NCI-H748 (cell line): ENCODE results near the gene GPR152.
"Not testable (repeated sequence)": the region's sequence is repeated elsewhere in the genome, so short reads cannot be mapped to it uniquely, and the experiment has no call there.

ENCODE experiments used
- DNase-seq: peaks from one replicate; lab custom pipeline; 2025; ENCODE audit not compliant: unreplicated experiment; lab: John Stamatoyannopoulos, UW

Gene GPR152

DNA sequence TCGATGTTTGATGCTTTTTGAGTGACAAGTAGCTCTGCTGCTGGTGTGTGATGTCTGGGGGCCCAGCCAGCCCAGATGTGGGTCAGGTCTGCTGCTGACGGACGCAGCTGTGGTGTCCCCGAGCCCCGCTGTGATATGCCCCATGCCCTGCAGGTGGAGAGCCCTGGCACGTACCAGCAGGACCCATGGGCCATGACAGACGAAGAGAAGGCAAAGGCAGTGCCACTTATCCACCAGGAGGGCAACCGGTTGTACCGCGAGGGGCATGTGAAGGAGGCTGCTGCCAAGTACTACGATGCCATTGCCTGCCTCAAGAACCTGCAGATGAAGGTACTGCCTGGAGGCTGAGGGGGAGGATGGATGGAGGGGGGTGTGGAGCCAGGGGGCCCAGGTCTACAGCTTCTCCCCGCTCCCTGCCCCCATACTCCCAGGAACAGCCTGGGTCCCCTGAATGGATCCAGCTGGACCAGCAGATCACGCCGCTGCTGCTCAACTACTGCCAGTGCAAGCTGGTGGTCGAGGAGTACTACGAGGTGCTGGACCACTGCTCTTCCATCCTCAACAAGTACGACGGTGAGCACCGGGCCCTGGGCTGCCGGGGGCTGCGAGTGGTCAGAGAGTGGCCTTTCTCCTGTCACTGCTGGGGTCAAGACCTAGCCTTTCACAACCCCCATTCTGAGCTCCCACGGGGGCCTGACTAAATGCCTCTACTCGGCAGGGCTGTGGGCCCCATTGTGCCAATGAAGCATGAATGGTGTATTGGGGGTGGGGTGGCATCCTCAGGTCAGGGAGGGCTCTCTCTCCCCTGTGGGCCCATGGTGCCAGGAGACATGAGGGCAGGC is 37.6 kb upstream of the GPR152 start:
- DNase-seq: no peak

DNA sequence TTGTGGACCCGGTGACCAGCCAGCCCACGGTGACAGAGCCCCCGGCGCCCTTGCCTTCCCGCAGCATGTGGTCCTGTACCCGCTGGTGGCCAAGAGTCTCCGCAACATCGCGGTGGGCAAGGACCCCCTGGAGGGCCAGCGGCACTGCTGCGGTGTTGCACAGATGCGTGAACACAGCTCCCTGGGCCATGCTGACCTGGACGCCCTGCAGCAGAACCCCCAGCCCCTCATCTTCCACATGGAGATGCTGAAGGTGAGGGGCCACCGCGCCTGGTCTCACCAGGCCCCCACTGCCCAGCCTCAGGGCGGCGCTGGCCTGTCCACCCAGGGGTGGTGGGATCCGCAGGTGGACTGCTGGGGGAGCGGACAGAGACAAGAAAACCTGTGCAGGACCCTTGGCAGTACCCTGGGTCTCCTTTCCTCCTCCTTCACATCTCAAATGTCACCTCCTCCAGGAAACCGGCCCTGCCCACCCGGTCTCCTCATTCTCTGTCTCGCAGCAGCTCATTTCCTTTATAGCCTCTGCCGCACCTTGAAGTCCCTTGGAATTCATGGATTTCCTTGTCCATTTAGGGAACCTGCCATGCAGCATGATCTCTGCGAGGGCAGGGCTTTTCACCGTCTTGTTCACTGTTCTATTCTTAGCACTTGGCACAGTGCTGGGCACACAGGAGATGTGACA is 36.8 kb upstream of the GPR152 start:
- no peak for DNase-seq

DNA sequence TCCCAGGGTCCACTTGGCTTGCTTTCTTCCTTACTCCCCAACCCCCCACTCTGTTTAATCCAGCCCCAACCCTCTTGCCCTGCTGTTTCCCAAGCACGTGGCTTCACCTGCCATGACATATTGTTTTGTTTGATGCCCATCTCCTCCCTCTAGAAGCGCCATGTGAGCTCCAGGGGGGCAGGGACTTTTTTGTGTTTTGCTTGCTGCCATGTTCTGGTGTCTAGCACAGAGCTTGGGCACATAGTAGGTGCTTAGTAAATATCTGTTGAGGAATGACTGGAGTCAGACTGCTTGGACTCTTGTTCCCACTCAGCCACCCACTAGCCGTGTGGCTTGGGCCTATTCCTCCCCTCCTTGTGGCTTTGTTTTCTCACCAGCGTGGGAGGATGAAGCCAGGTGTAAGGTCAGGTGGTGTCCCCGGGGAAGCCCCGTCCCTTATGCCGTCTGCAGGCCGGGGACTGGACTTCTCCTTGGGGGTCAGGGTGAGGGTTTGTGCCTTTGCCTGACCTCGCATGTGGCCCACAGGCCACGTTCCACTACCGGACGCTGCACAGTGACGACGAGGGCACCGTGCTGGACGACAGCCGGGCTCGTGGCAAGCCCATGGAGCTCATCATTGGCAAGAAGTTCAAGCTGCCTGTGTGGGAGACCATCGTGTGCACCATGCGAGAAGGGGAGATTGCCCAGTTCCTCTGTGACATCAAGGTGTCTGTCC is 34.1 kb upstream of the GPR152 start:
- no peak for DNase-seq

DNA sequence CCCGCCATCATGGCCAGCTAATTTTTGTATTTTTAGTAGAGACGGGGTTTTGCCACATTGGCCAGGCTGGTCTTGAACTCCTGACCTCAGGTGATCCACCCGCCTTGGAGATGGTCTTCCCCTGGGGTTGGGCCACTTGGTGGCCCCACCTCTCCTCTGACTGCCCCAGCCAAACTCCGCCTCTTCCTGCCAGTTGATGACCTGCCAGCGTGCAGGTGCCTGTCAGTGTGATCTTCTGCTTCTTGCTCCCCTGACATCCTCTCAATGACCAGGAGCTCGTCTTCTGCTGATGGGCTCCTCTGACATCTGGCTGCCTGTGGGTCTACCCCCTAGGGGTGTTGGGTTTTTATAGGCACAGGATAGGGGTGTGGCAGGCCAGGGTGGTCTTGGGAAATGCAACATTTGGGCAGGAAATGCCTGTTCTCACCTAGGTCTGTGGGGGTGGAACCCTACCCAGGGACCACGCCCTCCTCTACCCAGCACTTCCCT is 33.4 kb upstream of the GPR152 start:
- peak; percentile 16 for DNase-seq

DNA sequence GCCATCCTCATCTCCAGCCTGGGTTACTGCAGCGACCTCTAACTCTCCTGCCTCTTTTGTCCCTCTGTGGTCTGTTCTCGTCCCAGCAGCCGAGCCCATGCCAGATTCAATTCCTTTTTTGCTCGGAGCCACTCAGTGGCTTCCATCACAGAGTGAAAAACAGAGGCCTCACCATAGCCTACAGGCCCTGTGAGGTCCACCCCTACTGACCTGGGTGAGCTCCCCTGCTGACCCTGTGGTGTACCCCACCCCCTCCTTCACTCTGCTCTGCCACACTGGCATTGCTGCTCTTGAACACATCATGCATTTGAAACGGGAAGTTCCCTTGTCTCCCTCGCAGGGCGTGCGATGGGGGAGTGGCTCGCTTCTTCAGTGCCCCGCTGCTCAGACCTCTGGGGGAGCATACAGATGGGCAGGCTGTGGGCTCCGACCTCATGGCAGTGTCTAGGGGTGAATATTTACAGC is 32.4 kb upstream of the GPR152 start:
- DNase-seq: no peak

DNA sequence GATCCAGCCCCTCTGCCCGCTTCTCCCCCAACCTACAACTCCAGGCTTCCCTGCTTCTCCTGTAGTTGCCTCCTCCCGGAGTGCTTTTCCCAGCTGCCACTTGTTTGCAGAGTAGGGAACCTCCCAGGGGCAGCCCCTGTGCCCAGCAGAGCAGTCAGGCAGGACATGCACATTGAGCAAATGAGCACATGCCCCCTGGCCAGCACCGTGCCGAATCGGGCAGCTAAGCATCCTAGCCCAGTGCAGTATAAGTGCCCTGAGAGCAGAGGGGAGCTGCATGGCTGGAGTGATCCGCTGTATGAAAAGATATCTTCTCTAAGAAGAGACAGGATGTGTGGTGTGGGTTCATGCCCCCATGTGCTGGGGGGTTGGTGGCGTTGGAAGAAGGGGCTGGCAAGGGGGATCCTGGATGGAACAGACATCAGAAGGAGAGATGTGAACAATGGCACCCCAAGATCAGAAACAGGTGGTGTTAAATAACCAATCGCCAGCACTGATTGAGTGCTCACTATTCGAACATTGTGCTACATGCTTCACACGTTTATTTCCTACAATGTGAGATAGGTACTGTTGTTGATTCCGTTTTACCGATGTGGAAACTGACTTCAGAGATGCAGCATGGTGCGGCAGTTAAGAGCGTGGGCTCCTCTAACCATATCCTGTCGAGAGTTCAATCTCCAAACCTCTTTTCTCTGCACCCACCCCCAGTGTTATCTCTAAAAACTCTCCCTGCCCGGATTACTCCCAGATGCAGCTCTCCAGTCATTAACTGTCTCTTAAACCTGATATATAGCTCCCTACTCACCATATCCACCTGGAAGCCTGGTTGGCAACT is 31.5 kb upstream of the GPR152 start:
- peak; percentile 30 for DNase-seq

DNA sequence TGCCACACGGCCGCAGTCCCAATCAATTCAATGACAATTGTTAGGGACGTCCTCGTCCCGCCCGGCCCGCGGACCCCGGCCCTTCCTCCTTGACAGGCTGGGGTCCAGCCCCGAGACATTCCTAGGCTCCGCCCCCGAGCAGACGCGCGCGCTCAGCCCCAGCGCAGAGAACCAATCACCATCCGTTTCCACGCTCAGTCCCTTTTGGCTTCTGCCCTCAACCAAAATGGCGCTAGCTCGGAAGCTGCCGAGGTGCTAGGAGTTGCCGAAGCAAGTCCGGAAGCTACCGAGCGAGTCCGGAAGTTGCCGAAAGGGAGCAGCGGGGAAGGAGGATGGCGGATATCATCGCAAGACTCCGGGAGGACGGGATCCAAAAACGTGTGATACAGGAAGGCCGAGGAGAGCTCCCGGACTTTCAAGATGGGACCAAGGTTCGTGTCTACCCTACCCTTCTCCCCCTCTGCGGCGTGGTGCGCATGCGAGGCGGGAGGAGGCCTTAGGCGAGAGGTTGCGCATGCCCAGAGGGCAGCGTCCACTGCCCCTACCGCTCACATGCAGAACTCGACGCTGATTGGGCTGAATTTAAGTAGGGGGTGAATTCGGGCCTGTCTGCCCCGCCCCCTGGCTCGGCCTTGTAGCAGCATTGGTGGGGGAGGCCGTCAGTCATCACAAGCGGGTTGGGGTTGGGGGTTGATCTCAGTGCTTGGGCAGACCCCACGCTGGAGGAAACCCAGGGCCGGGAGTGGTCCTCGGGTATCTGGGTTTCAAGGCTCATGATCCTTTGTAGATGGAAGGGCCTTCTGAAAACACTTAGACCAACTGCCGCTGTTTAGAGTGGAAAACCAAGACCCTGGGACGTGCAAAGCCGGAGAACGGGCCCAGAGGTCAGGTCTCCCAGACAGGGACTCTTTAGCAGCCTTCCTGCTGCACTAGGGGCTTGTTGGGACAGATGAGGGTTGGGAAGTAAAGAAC is 30.6 kb upstream of the GPR152 start, which contains the start of gene AIP:
Gene AIP (plus strand): TSS at position 200 of the 972 bp plus-strand sequence. CDS start 133 bp downstream, at position 333.
- DNase-seq: peak; percentile 99

DNA sequence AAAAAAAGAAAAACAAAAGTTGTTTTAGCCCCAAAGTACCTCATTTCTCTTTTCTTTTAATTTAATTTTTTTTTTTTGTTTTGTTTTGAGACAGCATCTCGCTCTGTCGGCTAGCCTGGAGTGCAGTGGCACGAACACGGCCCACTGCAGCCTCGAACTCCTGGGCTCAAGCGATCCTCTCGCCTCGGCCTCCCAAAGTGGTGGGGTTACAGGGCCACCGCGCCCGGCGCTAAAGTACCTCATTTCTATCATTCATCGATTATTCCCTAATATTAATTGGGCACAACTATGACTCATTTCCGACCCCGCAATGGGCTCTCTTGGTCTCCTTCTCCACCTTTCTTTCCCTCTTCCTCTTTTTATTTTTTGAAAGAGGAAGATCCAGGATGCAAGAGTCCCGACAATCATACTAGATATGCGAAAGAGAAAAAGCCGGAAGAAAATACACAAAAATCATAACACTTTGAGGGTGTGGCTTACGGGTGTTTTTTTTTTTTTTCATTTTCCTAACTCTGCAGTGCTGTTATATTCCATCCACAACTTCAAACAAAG is 29.8 kb upstream of the GPR152 start:
- no peak for DNase-seq

DNA sequence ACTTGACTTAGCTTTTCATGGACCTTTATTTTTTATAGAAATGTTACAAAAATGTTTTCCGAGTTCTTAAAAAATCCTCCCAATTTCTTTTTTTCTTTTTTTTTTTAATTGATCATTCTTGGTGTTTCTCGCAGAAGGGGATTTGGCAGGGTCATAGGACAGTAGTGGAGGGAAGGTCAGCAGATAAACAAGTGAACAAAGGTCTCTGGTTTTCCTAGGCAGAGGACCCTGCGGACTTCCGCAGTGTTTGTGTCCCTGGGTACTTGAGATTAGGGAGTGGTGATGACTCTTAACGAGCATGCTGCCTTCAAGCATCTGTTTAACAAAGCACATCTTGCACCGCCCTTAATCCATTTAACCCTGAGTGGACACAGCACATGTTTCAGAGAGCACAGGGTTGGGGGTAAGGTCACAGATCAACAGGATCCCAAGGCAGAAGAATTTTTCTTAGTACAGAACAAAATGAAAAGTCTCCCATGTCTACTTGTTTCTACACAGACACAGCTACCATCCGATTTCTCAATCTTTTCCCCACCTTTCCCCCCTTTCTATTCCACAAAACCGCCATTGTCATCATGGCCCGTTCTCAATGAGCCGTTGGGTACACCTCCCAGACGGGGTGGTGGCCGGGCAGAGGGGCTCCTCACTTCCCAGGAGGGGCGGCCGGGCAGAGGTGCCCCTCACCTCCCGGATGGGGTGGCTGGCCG is 25.0 kb upstream of the GPR152 start:
- not testable (repeated sequence) for DNase-seq

DNA sequence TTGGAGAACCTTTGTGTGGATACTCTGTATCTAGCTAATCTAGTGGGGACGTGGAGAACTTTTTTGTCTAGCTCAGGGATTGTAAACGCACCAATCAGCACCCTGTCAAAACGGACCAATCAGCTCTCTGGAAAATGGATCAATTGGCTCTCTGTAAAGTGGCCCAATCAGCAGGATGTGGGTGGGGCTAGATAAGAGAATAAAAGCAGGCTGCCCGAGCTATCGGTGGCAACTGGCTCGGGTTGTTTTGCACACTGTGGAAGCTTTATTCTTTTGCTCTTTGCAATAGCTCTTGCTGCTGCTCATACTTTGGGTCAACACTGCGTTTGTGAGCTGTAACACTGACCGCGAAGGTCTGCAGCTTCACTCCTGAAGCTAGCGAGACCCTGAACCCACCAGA is 24.2 kb upstream of the GPR152 start:
- peak; percentile 18 for DNase-seq

DNA sequence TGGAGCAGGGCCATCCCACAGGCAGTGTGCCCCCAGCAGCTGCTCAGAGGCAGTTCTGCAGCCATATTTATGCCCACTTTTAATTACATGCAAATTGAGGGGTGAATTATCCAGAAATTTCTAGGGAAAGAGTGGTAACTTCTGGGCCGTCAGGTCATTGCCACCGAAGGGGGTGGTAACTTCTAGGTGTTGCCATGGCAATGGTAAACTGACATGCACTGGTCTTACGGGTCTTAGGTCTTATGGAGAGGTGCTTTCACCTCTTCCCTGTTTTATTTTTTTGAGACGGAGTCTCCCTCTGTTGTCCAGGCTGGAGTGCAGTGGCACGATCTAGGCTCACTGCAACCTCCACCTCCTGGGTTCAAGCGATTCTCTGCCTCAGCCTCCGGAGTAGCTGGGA is 20.4 kb upstream of the GPR152 start:
- no peak for DNase-seq

DNA sequence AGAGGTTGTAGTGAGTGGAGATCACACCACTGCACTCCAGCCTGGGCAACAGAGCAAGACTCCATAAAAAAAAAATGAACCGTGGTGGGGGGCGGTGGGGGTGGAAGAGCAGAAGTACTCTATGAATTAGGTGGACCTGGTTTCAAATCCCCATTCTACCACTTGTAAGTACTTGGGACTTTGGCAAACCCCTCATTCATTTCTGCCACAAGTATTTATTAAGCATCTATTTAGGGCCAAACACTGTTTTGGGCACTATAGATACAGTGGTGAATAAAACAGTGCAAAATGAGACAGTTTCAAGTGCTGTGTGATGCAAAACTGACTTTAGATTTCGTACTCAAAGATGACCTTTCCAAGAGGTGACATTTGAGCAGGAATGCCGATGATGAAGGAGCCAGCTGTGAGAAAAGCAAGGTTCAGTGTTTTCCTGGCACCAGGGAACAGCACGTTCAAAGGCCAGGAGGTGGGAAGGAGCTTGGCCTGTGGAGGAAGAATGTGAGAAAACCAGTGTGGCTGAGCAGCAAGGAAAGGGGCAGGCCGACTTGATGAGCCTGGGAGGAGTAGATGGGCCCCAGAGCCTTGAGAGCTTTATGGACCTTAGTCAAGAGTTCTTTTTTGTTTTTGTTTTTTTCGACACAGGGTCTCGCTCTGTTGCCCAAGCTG is 17.9 kb upstream of the GPR152 start:
- no peak for DNase-seq

DNA sequence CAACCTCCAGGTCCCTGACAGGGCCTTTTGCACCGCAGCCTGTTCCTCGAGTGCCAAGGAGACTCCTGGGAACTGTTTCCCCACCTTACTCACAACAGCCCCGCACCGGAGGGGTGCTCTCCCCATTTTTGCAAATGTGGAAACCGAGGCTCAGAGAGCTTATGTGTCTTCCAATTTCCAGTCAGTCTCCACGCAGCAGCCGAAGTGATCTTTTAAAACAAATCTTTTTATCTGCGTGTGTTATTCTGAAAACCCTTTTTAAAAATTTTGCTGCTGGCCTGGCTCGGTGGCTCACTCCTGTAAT is 16.9 kb upstream of the GPR152 start:
- DNase-seq: no peak

DNA sequence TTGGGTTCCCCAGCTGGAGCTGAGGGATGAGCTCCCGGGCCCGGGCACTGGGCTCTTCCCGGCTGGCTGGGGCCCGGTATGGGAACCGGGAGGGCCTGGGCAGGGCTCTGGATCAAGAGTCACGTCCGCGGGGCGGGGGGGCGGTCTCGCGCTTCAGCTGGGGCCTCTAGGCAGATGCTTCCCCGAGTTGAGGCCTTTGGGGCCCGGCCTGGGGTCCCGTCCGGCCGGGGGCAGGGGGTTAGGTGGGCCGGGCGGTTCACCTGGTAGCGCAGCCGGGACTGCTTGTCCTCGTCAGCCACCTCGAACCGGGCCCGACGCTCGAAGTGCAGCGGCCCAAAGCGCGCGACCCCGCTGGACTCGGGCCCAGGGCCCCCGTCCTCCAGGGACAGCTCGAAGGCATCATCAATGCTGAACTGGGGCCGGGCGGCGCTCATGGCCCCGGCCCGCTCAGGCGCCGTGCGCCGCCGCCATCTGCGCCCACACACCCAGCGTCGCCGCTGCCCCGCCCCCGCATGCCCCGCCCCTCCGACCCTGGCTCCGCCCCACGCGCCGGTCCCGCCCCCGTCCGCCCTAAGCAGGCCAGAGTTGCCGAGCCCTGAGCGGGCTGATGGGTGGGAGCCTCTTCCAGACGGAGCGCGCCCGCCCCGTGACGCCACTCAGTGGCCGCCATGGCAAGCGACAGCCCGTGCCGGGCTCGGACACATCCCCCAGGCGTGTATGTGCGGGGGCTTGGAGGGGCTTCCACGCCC is 16.4 kb upstream of the GPR152 start, which contains the start of gene TMEM134:
Gene TMEM134 (minus strand): TSS at position 493 of the 749 bp plus-strand sequence. CDS start 59 bp downstream, at position 434.
- DNase-seq: peak; percentile 93

DNA sequence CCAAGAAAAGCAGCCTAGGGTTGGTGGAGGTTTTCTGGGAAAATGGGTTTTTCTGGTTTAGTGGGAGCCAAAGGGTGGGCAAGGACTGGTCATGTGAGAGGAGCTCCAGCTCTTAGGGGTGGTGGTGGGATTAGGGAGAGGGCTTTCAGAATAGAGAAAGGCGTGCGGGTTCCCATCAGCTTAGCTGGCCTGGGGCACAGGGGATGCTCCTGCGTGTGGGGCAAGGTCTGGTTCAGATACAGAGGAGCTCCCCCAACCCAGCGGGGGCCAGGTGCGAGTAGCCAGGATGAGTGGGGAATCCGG is 15.9 kb upstream of the GPR152 start:
- DNase-seq: no peak

DNA sequence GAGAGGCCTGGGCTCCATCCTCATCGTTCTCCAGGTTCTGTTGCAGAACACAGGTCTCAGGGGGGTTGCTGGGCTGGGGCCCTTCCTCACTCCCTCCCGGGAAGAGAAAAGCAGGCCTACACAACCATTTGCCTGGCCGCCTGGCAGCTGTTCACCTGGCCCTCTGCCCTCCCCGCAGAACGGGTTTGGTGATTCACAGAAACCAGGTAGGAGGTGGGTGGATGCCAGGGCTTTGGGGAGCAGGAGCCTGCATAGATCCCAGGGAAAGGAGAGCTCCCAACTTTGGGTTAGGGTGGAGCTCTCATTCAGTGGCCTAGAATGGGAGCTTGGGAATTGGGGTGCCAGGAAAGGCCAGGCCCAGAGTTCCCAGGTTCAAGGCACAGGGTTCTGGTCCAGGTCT is 15.5 kb upstream of the GPR152 start:
- DNase-seq: peak; percentile 25

DNA sequence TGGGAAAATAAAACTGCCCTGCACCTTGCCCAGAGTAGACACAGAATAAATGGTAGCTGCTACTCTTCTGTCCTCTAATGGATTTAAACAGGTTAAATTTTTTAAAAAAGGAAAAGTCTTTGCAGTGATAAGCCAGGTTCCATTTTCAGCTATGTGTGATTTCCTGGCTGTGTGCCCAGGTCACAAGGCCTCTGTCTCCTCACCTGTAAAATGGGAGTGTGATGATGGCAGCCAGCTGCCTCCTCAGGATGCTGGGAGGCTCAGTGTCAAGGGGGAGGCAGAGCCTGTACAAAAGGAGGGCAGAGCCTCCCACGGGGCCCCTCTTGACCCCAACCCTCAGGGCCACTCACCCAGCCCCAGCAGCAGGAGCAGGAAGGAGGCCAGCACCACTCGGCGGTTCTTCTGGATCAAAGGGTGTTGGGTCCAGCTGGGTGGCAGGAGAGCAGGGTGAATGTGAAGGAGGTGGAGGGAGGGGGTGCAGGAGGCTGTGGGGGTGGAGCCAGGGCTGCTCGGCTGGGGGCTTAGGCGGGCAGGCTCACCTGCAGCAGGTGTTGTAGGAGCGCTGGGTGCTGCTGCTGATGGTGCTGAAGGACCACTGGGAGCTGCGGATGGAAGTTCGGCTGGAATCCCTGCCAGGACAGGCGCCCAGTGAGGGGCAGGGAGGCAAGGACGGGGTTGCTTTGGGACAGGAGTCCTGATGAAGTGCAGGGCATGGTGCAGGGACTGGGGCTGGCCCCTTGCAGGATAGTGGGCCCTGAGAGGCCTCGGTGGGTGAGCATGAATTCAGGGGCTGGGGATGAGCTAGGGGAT is 14.6 kb upstream of the GPR152 start:
- no peak for DNase-seq
